Measurements from ENCODE around the gene SLC9A9.
A peak's percentile ranks its signal among the peaks of the same experiment; 100 is the strongest.

SLC9A9 gene

DNA sequence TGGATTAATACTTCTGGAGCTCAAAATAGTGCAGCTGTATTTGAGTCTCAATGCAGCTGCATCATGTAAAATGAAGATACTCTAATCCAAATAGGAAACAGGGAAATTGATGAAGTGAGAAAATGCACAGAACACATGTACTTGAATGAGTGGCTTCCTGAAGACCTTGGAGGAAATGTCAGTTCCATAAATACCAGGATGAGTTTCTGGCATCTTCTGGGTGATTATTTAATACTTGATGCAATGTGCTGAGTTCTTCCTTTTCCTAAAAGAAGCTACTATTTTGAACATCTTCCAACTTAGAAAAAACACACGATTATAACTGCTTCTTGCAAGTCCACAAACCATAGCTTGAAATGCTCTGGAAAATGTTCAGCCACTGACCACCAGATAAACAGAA, 162.8 kb downstream of the SLC9A9 start:
- Histone ChIP-seq H3K36me3 (no peaks in the 10 kb centered on the region), H3K4me2 (no peak overlapping the region), H3K9ac (no peak overlapping the region), H3K27ac (no peak overlapping the region), H3K9me3 (no peaks in the 10 kb centered on the region), H3K4me1 (0 out of 2 replicates have a peak, but pooled peaks cover 6% of the 10 kb centered on the region), H3K27me3 (no peaks in the 10 kb centered on the region), H4K20me1 (no peaks in the 10 kb centered on the region), H3K4me3 (no peak overlapping the region)
- TF ChIP-seq Cebpa-rat (IDR thresholded peaks at IDR 0.05) = no peak

DNA sequence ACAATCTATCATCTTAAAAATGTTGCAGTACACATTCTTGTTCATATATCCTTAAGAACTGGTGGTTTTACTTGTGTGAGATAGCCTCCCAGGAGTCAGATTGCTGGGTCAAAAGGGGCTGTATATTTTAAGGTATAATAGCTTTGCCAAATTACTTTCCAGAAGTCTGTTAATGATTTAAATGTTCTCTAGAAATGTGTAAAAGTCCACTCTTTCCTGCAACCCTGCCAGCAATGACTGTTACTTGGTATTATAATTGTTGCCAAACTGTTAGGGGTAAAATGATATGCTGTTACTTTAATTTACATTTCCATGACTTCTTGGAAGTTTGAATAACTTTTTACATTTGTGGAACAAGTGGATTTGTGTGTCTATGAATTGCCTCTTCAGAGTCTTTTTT, 170.8 kb downstream of the SLC9A9 start:
- Histone ChIP-seq H3K4me2 (no peak overlapping the region), H4K20me1 (no peaks in the 10 kb centered on the region), H3K27ac (no peak overlapping the region), H3K4me1 (peaks cover 13% of the 10 kb centered on the region), H3K36me3 (no peaks in the 10 kb centered on the region), H3K9me3 (no peaks in the 10 kb centered on the region), H3K9ac (no peak overlapping the region), H3K27me3 (no peaks in the 10 kb centered on the region), H3K4me3 (no peak overlapping the region)
- TF ChIP-seq Cebpa-rat (IDR thresholded peaks at IDR 0.05) = no peak

DNA sequence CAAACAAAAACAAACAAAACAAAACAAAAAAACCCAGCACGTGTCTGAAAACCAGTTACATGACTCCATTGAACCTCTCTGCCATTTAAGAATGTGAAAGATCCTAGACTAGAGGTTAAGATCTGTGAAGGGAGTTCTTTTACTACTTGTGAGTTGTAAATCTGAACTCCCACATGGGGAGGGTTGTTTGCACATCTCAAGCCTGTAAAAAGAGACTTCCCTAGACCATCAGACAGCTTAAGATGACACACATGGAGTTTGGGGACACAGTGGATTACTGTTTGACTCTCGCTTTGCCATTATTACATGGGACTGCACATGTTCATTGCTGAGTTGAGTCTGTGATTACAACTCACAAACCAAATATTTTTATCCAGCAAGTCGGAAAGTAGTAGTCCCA, 171.5 kb downstream of the SLC9A9 start:
- TF ChIP-seq Cebpa-rat (IDR thresholded peaks at IDR 0.05) = no peak
- no peak overlapping the region for H3K4me2 ChIP-seq
- H3K4me3 ChIP-seq = no peak overlapping the region
- H3K27me3 ChIP-seq = no peaks in the 10 kb centered on the region
- H3K27ac ChIP-seq = no peak overlapping the region
- H3K36me3 ChIP-seq = no peaks in the 10 kb centered on the region
- H3K9me3 ChIP-seq = no peaks in the 10 kb centered on the region
- no peaks in the 10 kb centered on the region for H4K20me1 ChIP-seq
- peaks cover 13% of the 10 kb centered on the region for H3K4me1 ChIP-seq
- no peak overlapping the region for H3K9ac ChIP-seq

DNA sequence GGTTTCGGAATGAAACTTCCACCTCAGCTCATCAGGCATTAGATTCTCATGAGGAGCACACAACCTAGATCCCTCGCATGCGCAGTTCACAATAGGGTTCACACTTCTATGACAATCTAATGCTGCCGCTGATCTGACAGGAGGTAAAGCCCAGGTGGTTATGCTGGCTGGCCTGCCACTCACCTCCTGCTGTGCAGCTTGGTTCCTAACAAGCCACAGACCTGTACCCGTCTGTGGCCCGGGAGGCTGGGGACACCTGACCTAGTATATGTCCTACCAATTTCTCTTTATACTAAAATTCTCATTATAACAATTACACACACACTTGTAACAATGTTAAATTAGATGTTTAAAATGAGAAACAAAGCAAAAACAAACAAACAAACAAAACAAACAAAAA, 172.2 kb downstream of the SLC9A9 start:
- Histone ChIP-seq H3K4me1 (peaks cover 13% of the 10 kb centered on the region), H3K4me2 (no peak overlapping the region), H3K36me3 (no peaks in the 10 kb centered on the region), H3K4me3 (no peak overlapping the region), H4K20me1 (no peaks in the 10 kb centered on the region), H3K9me3 (no peaks in the 10 kb centered on the region), H3K9ac (no peak overlapping the region), H3K27ac (no peak overlapping the region), H3K27me3 (no peaks in the 10 kb centered on the region)
- no peak for TF ChIP-seq Cebpa-rat (IDR thresholded peaks at IDR 0.05)

DNA sequence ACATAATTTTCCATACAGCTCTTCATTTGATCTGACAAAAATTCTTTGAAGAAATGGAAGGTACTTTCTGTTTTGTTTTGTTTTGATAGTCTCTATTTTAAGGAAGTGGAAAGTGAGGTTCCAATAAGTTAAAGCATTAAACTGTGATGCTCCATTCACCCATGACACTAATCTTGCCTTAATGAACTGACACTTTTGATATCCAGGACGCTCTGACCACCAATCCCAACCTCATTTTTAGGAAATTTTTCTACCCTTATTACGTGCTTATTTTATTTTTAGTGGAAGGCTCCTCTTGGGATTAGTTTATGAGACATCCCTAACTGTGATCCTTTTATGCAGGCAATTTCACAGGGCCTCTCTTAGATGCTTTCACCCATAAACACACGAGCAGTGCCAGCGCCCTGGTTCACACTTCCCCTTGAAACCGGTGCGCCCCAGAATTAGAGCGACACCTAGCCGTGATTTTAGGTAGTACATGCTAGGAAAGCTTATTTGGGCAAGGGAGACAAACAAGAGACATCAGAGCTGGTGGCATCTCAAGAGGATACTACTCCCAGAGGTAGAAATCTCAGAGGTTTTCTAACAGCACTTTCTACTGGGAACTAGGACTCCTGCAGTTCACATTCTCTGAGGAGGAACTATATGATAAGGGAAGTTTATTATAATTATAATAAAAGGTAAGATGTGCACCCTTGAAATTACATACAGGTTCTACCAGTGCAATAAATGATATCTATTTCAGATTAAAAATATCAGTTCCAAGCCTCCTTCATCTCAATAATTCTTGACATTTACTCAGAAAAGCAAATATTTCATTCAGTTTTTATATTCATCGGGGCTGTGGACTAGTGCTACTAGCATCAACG, 173.9 kb downstream of the SLC9A9 start:
- Histone ChIP-seq H3K4me2 (peak overlapping the region; percentile 37), H3K36me3 (no peaks in the 10 kb centered on the region), H3K27ac (no peak overlapping the region), H3K9me3 (no peaks in the 10 kb centered on the region), H3K4me1 (peaks cover 25% of the 10 kb centered on the region), H3K27me3 (no peaks in the 10 kb centered on the region), H3K4me3 (no peak overlapping the region), H4K20me1 (no peaks in the 10 kb centered on the region), H3K9ac (no peak overlapping the region)
- TF ChIP-seq Cebpa-rat (IDR thresholded peaks at IDR 0.05) = no peak

DNA sequence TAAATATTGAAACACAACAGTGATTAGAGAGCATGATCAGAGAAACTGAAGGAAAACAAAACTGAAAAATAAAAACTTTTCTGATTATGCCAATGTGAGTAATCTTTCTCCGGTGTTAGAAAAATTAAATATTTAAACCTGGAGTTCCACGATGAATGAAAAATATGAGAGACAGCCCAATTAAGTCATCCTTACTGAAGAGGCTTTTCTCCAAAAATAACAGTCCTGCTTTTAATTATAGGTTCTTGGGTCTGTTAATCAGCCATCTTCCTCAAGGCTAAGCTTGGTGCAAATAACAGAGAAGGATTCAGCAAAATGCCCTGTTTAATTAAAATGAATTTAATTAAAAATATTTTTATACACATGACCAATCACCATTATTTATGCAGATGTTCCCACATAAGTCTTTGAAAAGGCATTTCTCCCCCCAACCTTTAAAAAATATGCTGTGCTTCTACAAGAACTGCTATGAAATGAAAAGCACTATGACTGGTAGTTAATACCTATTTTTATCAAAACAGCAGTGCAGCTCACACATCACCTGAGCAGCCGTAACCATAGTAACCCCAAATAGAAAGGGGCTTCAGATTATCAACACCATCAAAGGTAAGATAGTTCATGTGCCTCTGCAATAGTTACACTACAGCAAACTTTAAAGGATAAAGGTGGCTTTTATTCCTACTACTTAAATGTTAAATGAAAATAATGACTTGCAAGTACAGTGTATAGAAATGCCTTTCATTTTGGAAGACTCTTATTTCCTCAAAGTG, 175.7 kb downstream of the SLC9A9 start:
- Histone ChIP-seq H3K4me1 (peaks cover 37% of the 10 kb centered on the region), H4K20me1 (no peaks in the 10 kb centered on the region), H3K9me3 (no peaks in the 10 kb centered on the region), H3K36me3 (no peaks in the 10 kb centered on the region), H3K27me3 (no peaks in the 10 kb centered on the region), H3K4me3 (no peak overlapping the region), H3K4me2 (no peak overlapping the region), H3K9ac (no peak overlapping the region), H3K27ac (no peak overlapping the region)
- no peak for TF ChIP-seq Cebpa-rat (IDR thresholded peaks at IDR 0.05)

DNA sequence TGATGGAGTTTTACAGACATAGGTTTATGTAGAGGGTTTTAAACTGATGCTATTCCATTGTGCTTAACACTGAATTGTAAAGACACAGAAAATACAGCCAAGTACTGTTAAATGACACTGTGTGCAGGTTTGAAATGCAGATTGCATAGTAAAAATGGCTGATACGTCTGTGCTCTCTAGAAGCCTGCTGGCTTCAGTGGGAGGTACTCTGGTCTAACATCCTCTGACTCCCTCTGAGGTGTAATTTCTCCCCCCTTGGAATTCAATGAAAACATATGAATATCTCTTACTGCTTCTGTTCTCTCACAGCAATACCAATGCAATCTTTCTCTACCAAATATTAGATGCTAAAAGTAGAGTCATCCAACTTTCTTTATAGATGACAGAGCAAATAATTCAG, 176.6 kb downstream of the SLC9A9 start:
- Histone ChIP-seq H3K36me3 (no peaks in the 10 kb centered on the region), H3K4me1 (peaks cover 37% of the 10 kb centered on the region), H3K9ac (no peak overlapping the region), H3K4me2 (no peak overlapping the region), H3K4me3 (no peak overlapping the region), H3K9me3 (no peaks in the 10 kb centered on the region), H4K20me1 (no peaks in the 10 kb centered on the region), H3K27ac (no peak overlapping the region), H3K27me3 (no peaks in the 10 kb centered on the region)
- no peak for TF ChIP-seq Cebpa-rat (IDR thresholded peaks at IDR 0.05)

DNA sequence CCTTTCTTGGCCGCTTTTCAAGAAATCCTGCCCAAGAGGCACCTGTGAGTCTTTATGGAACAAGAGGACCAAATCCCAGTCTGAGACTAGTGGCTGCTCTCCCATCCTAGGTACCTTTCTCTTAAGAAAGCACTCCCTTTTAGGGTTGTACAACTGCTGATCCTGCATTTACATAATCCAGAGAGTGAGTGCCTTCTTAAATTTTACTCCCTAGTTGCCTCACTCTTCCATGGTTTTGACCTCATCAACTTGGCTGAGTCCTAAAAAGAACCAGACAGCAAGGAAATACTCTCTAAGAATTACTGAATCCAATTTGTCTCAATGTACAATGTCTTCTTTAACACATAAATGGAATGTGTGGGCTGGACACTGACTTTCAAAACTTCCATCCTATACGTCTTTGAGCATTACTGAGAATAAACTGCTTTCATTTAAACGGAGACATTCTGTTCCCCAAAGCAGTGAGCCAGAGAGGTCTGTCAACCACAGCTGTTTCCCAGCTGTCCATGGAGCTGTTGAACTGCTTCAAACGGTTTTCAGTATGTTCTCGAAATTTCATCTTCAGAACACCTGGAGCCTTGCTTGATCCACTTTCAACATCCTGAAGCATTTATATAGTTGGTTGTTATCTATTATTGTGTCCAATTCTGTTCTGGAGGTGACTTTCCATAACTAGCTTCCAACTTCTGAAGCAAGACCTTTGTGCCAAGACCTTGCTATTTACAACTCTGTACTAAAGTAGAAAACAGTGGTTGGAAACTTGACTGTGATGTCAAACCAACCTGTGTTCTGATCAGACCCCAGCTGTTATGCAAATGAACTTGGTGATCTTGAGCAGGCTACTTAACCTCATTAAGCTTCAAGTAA, 179.1 kb downstream of the SLC9A9 start:
- Histone ChIP-seq H3K36me3 (no peaks in the 10 kb centered on the region), H3K4me3 (no peak overlapping the region), H3K4me1 (peaks cover 28% of the 10 kb centered on the region), H3K4me2 (peak overlapping the region; percentile 49), H4K20me1 (no peaks in the 10 kb centered on the region), H3K27me3 (no peaks in the 10 kb centered on the region), H3K27ac (no peak overlapping the region), H3K9ac (no peak overlapping the region), H3K9me3 (0 out of 2 replicates have a peak, but pooled peaks cover 4% of the 10 kb centered on the region)
- no peak for TF ChIP-seq Cebpa-rat (IDR thresholded peaks at IDR 0.05)

DNA sequence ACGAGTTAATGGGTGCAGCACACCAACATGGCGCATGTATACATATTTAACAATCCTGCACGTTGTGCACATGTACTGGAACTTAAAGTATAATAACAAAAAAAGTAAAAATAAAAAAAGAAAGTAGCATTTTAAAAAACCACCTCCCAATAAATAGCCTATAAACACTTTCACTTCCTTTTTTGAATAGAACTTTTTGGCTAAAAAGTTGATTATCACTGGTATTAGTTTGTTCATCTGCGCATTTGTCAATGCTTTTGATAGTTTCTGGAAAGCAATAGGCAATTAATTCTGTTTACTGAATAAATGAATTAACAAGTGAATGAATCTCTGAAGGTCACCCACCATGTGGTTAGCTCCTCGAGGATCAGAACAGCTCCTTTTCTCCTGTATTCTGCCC, 179.9 kb downstream of the SLC9A9 start:
- no peak overlapping the region for H3K4me3 ChIP-seq
- no peak for TF ChIP-seq Cebpa-rat (IDR thresholded peaks at IDR 0.05)
- no peak overlapping the region for H3K9ac ChIP-seq
- peaks cover 4% of the 10 kb centered on the region; the same call in 1 of the 2 replicates for H3K9me3 ChIP-seq
- H3K27ac ChIP-seq = no peak overlapping the region
- H4K20me1 ChIP-seq = no peaks in the 10 kb centered on the region
- no peaks in the 10 kb centered on the region for H3K36me3 ChIP-seq
- H3K4me1 ChIP-seq = peaks cover 23% of the 10 kb centered on the region
- H3K4me2 ChIP-seq = peak overlapping the region; percentile 49; the same call in 1 of the 2 replicates
- H3K27me3 ChIP-seq = no peaks in the 10 kb centered on the region
